ENCODE results near the gene NFE2L3.

The NFE2L3 gene

DNA sequence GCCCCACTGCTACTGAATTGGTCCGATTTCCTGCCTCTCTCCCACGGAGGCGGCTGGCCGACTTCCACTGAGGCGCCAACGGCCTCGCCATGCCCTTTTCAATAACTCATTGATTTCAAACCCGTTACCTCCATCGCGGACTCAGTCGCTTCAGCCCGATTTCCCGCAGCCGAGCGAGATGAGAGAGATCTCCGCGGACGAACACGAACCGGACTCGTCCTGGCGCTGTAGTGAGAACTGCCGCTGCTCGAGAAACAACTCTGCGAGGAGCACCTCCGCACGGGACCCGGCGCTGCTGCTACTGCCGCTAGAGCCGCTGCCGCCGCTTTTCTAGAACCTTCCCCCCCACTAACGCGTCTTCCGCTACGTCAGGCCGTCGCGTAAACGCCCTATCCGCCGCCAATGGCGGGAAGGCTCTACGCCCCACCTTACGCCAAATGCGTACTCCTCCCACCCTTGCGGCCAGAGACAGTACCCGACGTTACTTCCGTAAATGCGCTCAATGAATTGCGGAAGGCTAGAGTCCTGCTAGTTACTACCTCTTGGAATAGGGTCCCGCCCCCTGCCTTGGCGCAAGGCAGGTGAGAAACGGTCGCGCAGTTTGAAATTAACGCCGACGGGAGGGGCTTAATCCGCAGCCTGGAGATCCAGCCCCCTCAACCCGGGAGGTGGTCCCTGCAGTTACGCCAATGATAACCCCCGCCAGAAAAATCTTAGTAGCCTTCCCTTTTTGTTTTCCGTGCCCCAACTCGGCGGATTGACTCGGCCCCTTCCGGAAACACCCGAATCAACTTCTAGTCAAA is 48.6 kb downstream of the NFE2L3 start, which contains the start of gene HNRNPA2B1:
TSS of gene HNRNPA2B1 (minus strand) at position 303 of the 803 bp plus-strand sequence. CDS start at position 134, 169 bp downstream.
- Mint-ChIP-seq H3K4me1 (peaks cover 31% of the 10 kb centered on the region), H3K27ac (peak within 1 kb of the TSS; percentile 99), H3K9me3 (no peaks in the 10 kb centered on the region), H3K36me3 (peaks cover 31% of the 10 kb centered on the region), H3K4me3 (peak within 1 kb of the TSS; percentile 100), H3K27me3 (no peaks in the 10 kb centered on the region)
- ATAC-seq (ENCODE audit: low read depth), result peak; percentile 65
- DNase-seq (ENCODE audit: low spot score in 2 of 2), result peak; percentile 99 to 100

DNA sequence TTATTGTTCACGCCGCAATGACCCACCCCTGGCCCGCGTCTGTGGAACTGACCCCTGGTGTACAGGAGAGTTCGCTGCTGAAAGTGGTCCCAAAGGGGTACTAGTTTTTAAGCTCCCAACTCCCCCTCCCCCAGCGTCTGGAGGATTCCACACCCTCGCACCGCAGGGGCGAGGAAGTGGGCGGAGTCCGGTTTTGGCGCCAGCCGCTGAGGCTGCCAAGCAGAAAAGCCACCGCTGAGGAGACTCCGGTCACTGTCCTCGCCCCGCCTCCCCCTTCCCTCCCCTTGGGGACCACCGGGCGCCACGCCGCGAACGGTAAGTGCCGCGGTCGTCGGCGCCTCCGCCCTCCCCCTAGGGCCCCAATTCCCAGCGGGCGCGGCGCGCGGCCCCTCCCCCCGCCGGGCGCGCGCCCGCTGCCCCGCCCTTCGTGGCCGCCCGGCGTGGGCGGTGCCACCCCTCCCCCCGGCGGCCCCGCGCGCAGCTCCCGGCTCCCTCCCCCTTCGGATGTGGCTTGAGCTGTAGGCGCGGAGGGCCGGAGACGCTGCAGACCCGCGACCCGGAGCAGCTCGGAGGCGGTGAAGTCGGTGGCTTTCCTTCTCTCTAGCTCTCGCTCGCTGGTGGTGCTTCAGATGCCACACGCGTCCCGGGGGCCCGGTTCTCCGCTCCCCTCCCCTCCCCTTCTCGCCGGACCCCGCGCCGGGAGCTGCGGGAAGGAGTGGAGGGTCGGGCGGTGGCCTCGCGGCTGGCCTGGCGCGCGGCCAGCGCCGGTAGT is 49.4 kb downstream of the NFE2L3 start, which contains the start of gene CBX3:
TSS of gene CBX3 (plus strand) at position 499 of the 772 bp plus-strand sequence. CDS start 1,254 bp downstream, outside the sequence.
- peak; percentile 40 for ATAC-seq (ENCODE audit: low read depth)
- H3K4me1 Mint-ChIP-seq, result peaks cover 28% of the 10 kb centered on the region
- H3K36me3 Mint-ChIP-seq, result peaks cover 28% of the 10 kb centered on the region

DNA sequence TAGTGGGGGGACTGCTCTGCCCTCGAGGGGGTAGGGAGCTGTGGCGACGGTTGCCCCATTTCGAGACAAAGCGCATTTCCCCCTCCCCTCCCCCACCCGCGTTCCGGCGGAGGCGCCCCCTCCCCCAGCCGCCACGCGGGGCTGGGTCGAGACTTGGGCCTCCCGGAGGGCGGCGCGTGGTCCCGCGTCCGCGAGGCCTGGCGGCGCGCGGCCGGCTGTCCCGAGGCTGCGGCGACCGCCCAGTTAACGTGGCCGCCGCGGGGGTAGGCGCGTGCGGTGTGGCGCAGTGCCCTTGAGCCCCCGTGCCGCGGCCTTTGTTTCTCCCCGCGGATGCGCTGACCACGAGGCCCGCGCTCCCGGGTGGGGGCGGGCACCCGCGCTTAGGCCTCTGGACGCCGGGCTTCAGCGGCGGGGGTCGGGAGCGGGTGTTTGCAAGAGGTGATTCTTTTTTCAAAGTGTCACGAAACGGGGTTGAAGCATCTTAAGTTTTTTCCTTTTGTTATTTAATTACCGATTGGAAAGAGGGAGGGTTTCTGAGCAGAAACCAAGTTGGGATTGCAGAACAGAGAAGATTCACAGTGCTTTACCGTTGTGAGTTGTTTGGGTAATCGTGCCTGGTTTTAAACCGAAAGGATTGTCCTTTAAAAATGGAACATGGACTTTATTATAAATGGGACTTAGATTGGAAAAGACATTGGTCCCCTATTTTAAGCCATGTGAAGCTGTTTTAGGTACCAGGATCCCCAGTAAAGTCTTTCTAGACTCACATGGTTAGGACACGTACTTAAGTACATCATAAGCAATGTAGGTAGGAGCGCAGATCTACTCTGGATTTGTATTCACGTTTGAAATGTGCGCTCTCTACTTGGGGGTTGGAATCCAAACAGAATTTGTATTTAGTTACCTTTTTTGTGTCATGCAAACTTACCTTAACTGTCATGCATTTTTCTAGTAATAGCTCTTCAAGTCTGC is 50.3 kb downstream of the NFE2L3 start:
- Mint-ChIP-seq H3K27ac (peak overlapping the region; percentile 99), H3K27me3 (no peaks in the 10 kb centered on the region), H3K36me3 (peaks cover 27% of the 10 kb centered on the region), H3K4me1 (peaks cover 24% of the 10 kb centered on the region), H3K9me3 (no peaks in the 10 kb centered on the region), H3K4me3 (peak overlapping the region; percentile 100)
- DNase-seq (ENCODE audit: low spot score in 2 of 2) (peak in 1 of 2 donors; percentile 42), ATAC-seq (ENCODE audit: low read depth) (no peak)

More for the DNA sequence above, 49.4 kb downstream of the NFE2L3 start, which contains the start of gene CBX3:
- H3K27ac Mint-ChIP-seq, result peak within 1 kb of the TSS; percentile 99
- DNase-seq (ENCODE audit: low spot score in 2 of 2), result peak; percentile 90
- no peaks in the 10 kb centered on the region for H3K9me3 Mint-ChIP-seq
- no peaks in the 10 kb centered on the region for H3K27me3 Mint-ChIP-seq
- H3K4me3 Mint-ChIP-seq, result peak within 1 kb of the TSS; percentile 100

DNA sequence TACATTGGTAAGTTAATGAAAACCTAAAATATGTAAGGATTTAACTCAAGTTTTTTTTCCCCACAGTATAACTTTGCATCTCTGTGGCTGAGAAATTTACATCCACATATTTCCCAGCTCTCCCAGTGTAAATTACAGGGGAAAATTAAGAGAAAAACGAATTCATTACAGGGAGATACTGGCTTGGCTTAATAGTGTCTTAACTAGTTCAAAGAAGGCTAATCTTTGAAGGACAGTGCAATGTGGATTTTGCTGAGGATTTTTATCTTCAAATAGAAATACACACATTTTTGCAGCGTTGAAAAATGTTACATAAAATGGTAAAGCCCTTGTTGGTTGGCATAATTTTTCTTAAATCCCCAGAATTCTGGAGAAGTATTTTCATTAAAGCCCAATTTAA is 51.0 kb downstream of the NFE2L3 start:
- H3K4me3 Mint-ChIP-seq, result peak overlapping the region; percentile 87
- no peaks in the 10 kb centered on the region for H3K27me3 Mint-ChIP-seq
- no peaks in the 10 kb centered on the region for H3K9me3 Mint-ChIP-seq
- ATAC-seq (ENCODE audit: low read depth), result no peak
- no peak for DNase-seq (ENCODE audit: low spot score in 2 of 2)
- H3K4me1 Mint-ChIP-seq, result peaks cover 22% of the 10 kb centered on the region
- H3K36me3 Mint-ChIP-seq, result peaks cover 26% of the 10 kb centered on the region
- peak overlapping the region; percentile 74 for H3K27ac Mint-ChIP-seq

DNA sequence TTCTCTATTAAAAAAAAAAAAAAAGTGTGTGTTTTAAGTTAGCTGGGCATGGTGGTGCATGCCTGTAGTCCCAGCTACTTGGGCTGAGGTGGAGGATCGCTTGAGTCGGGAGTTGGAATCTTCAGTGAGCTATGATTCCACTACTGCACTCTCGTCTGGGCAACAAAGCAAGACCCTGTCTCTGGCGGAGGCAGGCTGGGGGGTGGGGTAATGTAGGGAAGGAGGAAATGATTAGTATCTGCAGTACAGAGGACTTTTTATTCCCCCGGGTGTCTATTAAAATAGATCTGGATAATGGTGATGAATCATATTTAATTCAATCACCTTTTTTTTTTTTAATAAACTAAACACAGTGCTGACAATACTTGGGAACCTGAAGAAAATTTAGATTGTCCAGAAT is 56.0 kb downstream of the NFE2L3 start:
- H3K4me3 Mint-ChIP-seq, result no peak overlapping the region
- H3K36me3 Mint-ChIP-seq, result peaks cover 30% of the 10 kb centered on the region
- no peak for ATAC-seq (ENCODE audit: low read depth)
- H3K27ac Mint-ChIP-seq, result no peak overlapping the region
- H3K9me3 Mint-ChIP-seq, result no peaks in the 10 kb centered on the region
- no peaks in the 10 kb centered on the region for H3K27me3 Mint-ChIP-seq
- peaks cover 22% of the 10 kb centered on the region for H3K4me1 Mint-ChIP-seq
- no peak for DNase-seq (ENCODE audit: low spot score in 2 of 2)

DNA sequence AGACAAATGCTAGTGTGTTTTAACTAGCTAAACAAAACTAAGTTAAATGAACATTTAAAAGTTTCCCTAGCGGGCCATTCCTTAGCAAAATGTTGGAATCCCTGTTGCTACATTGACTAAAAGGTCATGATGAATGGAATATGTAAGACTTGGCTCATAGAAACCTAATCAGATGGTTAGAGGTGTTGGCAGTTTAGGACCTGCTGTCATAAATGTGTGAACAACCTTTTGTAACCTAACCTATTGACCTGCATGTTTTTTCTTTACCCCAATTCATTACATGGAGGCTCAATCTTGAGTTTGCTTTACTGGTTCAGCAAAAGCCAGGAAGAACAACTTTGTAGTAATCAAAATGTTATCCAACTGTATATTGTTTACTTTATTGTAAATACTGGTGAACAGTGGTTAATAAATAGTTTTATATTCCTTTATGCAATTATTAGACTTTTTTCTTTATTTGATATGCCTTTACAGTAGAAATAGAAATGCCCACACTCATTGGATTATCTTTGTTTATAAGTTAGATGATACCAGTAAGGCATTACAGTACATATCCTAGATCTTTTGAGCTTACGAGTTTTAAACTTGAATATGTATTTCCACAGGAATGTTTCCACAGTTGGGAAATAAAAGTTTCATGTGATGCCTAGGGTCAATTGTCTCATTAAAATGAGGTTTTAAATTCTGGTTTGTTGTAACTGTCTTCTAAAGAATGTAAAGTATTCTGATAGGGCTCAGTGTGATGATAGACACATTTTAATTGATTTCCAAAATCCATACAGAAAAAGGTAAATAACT is 61.1 kb downstream of the NFE2L3 start:
- DNase-seq (ENCODE audit: low spot score in 2 of 2) (no peak), ATAC-seq (ENCODE audit: low read depth) (no peak)
- Mint-ChIP-seq H3K4me1 (peaks cover 4% of the 10 kb centered on the region), H3K36me3 (peaks cover 24% of the 10 kb centered on the region), H3K9me3 (no peaks in the 10 kb centered on the region), H3K27ac (no peak overlapping the region), H3K27me3 (no peaks in the 10 kb centered on the region), H3K4me3 (no peak overlapping the region)

DNA sequence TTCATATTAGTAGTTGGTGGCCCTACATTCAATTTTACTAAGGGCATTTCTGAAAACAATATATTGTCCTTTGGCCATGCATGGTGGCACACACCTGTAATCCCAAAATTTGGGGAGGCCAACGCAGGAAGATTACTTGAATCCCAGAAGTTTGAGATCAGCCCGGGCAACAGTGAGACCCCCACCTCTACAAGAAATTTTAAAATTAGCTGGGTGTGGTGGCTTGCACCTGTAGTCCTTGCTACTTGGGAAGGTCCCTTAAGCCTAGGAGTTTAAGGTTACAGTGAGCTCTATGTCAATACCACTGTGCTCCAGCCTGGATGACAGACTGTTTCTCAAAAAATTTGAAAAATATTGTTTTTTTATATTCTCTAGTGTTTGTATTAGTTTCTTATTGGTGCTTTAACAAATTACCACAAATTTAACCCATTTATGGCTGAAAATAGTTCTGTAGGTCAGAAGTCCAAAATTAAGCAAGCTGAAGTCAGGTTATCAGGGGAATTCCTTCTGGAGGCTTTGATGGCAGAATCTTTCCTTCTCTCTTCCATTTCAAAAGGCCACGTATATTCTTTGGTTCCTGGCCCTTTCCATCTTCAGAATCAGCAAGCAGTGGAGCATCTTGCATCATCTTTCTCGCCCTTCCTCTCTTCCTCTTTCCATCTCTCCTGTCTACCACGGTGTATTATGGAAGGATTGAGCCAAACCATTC is 62.0 kb downstream of the NFE2L3 start:
- no peaks in the 10 kb centered on the region for H3K27me3 Mint-ChIP-seq
- no peaks in the 10 kb centered on the region for H3K9me3 Mint-ChIP-seq
- H3K36me3 Mint-ChIP-seq, result peaks cover 24% of the 10 kb centered on the region
- DNase-seq (ENCODE audit: low spot score in 2 of 2) (no peak), ATAC-seq (ENCODE audit: low read depth) (no peak)
- H3K27ac Mint-ChIP-seq, result no peak overlapping the region
- peaks cover 4% of the 10 kb centered on the region for H3K4me1 Mint-ChIP-seq
- H3K4me3 Mint-ChIP-seq, result no peak overlapping the region

DNA sequence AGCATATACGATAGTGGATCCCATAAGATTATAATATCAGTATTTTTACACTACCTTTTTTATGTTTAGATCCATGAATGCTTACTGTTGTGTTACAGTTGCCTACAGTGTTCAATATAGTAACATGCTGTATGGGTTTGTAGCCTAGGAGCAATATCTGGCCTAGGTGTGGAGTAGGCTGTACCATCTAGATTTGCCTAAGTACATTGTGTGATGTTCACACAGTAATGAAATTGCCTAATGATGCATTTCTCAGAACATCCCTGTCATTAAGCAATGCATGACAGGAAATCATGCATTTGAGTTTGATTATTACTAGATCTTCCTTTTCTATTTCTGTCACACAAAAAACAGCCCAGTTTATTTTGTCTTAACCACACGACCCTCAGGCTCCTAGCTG is 64.1 kb downstream of the NFE2L3 start:
- Mint-ChIP-seq H3K27ac (no peak overlapping the region), H3K9me3 (no peaks in the 10 kb centered on the region), H3K36me3 (peaks cover 15% of the 10 kb centered on the region), H3K27me3 (no peaks in the 10 kb centered on the region), H3K4me1 (peaks cover 4% of the 10 kb centered on the region), H3K4me3 (no peak overlapping the region)
- DNase-seq (ENCODE audit: low spot score in 2 of 2), result no peak
- no peak for ATAC-seq (ENCODE audit: low read depth)

DNA sequence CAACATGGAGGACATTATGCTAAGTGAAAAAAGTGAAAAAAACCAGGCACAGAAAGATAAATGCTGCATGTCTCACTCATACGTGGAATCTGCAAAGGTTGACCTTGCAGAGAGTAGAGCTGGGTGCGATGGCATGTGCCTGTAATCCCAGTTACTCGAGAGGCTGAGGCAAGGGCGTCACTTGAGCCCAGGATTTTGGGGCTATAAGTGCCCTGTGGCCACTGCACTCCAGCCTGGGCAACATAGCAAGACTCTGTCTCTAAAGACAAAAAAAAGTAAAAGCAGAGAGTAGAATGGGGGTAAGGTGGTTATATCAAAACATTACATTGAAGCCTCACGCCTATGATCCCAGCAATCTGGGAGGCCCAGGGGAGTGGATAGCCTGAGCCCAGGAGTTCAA is 72.4 kb downstream of the NFE2L3 start:
- Mint-ChIP-seq H3K36me3 (no peaks in the 10 kb centered on the region), H3K27ac (no peak overlapping the region), H3K4me3 (no peak overlapping the region), H3K9me3 (no peaks in the 10 kb centered on the region), H3K27me3 (peaks cover 7% of the 10 kb centered on the region), H3K4me1 (no peaks in the 10 kb centered on the region)
- DNase-seq (ENCODE audit: low spot score in 2 of 2), result no peak
- ATAC-seq (ENCODE audit: low read depth), result no peak

DNA sequence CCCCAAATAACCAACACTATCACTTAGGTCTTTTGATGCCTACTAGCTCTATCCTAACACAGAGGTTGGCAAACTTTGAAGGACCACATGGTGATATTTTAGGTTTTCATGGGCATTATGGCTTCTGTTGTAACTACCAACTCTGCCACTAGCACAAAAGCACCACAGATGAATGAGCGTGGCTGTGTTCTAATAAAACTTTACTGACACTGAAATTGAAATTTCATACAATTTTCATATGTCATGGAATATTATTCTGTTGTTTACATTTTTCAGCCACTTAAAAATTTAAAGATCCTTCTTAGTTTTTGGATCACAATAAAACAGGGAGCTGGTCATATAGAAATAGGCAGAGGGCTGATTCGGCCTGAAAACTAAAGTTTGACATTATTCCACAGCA is 76.0 kb downstream of the NFE2L3 start:
- DNase-seq (ENCODE audit: low spot score in 2 of 2) (no peak), ATAC-seq (ENCODE audit: low read depth) (no peak)
- no peaks in the 10 kb centered on the region for H3K4me1 Mint-ChIP-seq
- no peaks in the 10 kb centered on the region for H3K9me3 Mint-ChIP-seq
- no peak overlapping the region for H3K27ac Mint-ChIP-seq
- no peak overlapping the region for H3K4me3 Mint-ChIP-seq
- peaks cover 11% of the 10 kb centered on the region for H3K27me3 Mint-ChIP-seq
- H3K36me3 Mint-ChIP-seq, result peaks cover 2% of the 10 kb centered on the region

DNA sequence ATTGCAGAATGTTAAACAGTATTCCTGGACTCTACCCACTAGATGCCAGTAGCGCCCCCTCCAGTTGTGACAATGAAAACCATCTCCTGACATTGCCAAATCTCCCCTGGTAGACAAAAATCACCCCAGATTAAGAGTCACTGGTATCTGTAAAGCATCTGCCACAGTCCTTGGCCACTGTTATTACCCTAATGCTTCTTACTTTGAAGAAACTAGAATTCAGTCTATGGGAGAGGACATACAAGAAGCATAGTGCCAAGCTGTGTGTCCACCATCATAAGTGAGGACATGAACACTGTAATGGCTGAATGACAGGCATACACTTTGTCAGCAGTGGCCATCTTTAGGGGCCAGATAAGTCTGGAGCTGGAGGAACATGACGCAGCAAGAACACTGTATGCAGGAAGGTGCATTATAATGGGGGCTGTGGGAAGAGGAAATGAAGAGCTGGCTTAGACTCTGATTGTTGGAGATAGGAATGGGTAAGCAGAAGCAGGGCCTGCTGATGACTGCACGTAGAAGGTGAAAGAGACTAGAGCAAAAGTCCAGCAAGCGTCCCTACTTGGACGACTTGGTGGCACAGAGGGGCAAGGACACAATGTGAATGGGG is 82.0 kb downstream of the NFE2L3 start:
- ATAC-seq (ENCODE audit: low read depth), result no peak
- DNase-seq (ENCODE audit: low spot score in 2 of 2), result no peak
- Mint-ChIP-seq H3K27ac (no peak overlapping the region), H3K9me3 (no peaks in the 10 kb centered on the region), H3K4me3 (no peak overlapping the region), H3K27me3 (peaks cover 8% of the 10 kb centered on the region), H3K4me1 (peaks cover 4% of the 10 kb centered on the region), H3K36me3 (peaks cover 2% of the 10 kb centered on the region)
